ENCODE data around the gene ATOSB.
A peak's percentile ranks its signal among the peaks of the same experiment; 100 is the strongest.

Gene ATOSB

GRCh38 chr9:35102465-35102768 lies 13.2 kb downstream of the ATOSB start:
- Histone ChIP-seq H3K4me1 (ENCODE audit: control insufficient read depth, insufficient read depth, low read length) (peaks cover 2% of the 10 kb centered on the region), H3K36me3 (ENCODE audit: control insufficient read depth, insufficient read depth, low read length) (peaks cover 15% of the 10 kb centered on the region), H3K9ac (ENCODE audit: low read depth, low read length) (peak overlapping the region; percentile 99), H3K9me3 (ENCODE audit: control insufficient read depth, insufficient read depth, low read length) (no peaks in the 10 kb centered on the region), H3K4me3 (ENCODE audit: low read depth, low read length) (peak overlapping the region; percentile 99), H3K27me3 (ENCODE audit: control insufficient read depth, insufficient read depth, low read length) (no peaks in the 10 kb centered on the region)

- Histone ChIP-seq H3K4me3 (ENCODE audit: low read depth, low read length) (no peak overlapping the region), H3K9me3 (ENCODE audit: control insufficient read depth, insufficient read depth, low read length) (no peaks in the 10 kb centered on the region), H3K36me3 (ENCODE audit: control insufficient read depth, insufficient read depth, low read length) (peaks cover 12% of the 10 kb centered on the region), H3K9ac (ENCODE audit: low read depth, low read length) (no peak overlapping the region), H3K27me3 (ENCODE audit: control insufficient read depth, insufficient read depth, low read length) (no peaks in the 10 kb centered on the region), H3K4me1 (ENCODE audit: control insufficient read depth, insufficient read depth, low read length) (peaks cover 2% of the 10 kb centered on the region)
These were observed 18.1 kb downstream of the ATOSB start for GRCh38 chr9:35097573-35097972.

- Histone ChIP-seq H3K36me3 (ENCODE audit: control insufficient read depth, insufficient read depth, low read length) (peaks cover 25% of the 10 kb centered on the region), H3K27me3 (ENCODE audit: control insufficient read depth, insufficient read depth, low read length) (no peaks in the 10 kb centered on the region)
These were observed 19.4 kb downstream of the ATOSB start, which contains the start of gene PIGO for GRCh38 chr9:35096035-35096849. Gene PIGO (minus strand): TSS chr9:35096591. CDS start chr9:35095565, 1,026 bp downstream.

GRCh38 chr9:35091536-35091935 lies 24.1 kb downstream of the ATOSB start:
- Histone ChIP-seq H3K9me3 (ENCODE audit: control insufficient read depth, insufficient read depth, low read length) (no peaks in the 10 kb centered on the region), H3K9ac (ENCODE audit: low read depth, low read length) (no peak overlapping the region), H3K27me3 (ENCODE audit: control insufficient read depth, insufficient read depth, low read length) (no peaks in the 10 kb centered on the region), H3K36me3 (ENCODE audit: control insufficient read depth, insufficient read depth, low read length) (peaks cover 35% of the 10 kb centered on the region), H3K4me1 (ENCODE audit: control insufficient read depth, insufficient read depth, low read length) (no peaks in the 10 kb centered on the region), H3K4me3 (ENCODE audit: low read depth, low read length) (no peak overlapping the region)

More at GRCh38 chr9:35096035-35096849, 19.4 kb downstream of the ATOSB start, which contains the start of gene PIGO:
- Histone ChIP-seq H3K9ac (ENCODE audit: low read depth, low read length) (peak within 1 kb of the TSS; percentile 96), H3K4me3 (ENCODE audit: low read depth, low read length) (peak within 1 kb of the TSS; percentile 96), H3K9me3 (ENCODE audit: control insufficient read depth, insufficient read depth, low read length) (no peaks in the 10 kb centered on the region), H3K4me1 (ENCODE audit: control insufficient read depth, insufficient read depth, low read length) (no peaks in the 10 kb centered on the region)

- H3K27me3 ChIP-seq (ENCODE audit: control insufficient read depth, insufficient read depth, low read length): no peaks in the 10 kb centered on the region
- no peak overlapping the region for H3K4me3 ChIP-seq (ENCODE audit: low read depth, low read length)
- H3K9me3 ChIP-seq (ENCODE audit: control insufficient read depth, insufficient read depth, low read length): no peaks in the 10 kb centered on the region
- H3K9ac ChIP-seq (ENCODE audit: low read depth, low read length): no peak overlapping the region
- H3K4me1 ChIP-seq (ENCODE audit: control insufficient read depth, insufficient read depth, low read length): no peaks in the 10 kb centered on the region
- H3K36me3 ChIP-seq (ENCODE audit: control insufficient read depth, insufficient read depth, low read length): peaks cover 35% of the 10 kb centered on the region
These were observed 26.2 kb downstream of the ATOSB start for GRCh38 chr9:35089434-35089833.

- H3K4me3 ChIP-seq (ENCODE audit: low read depth, low read length): no peak overlapping the region
- no peak overlapping the region for H3K9ac ChIP-seq (ENCODE audit: low read depth, low read length)
- H3K4me1 ChIP-seq (ENCODE audit: control insufficient read depth, insufficient read depth, low read length): no peaks in the 10 kb centered on the region
- H3K36me3 ChIP-seq (ENCODE audit: control insufficient read depth, insufficient read depth, low read length): peaks cover 10% of the 10 kb centered on the region
- H3K27me3 ChIP-seq (ENCODE audit: control insufficient read depth, insufficient read depth, low read length): no peaks in the 10 kb centered on the region
- H3K9me3 ChIP-seq (ENCODE audit: control insufficient read depth, insufficient read depth, low read length): no peaks in the 10 kb centered on the region
These were observed 30.6 kb downstream of the ATOSB start for GRCh38 chr9:35085078-35085477.

GRCh38 chr9:35079426-35080341 lies 36.0 kb downstream of the ATOSB start, which contains the start of gene FANCG:
Gene FANCG (minus strand): TSS chr9:35079942. CDS start chr9:35079524, 418 bp downstream.
- no peaks in the 10 kb centered on the region for H3K27me3 ChIP-seq (ENCODE audit: control insufficient read depth, insufficient read depth, low read length)
- peaks cover 8% of the 10 kb centered on the region for H3K4me1 ChIP-seq (ENCODE audit: control insufficient read depth, insufficient read depth, low read length)
- H3K9ac ChIP-seq (ENCODE audit: low read depth, low read length): peak within 1 kb of the TSS; percentile 88
- peaks cover 21% of the 10 kb centered on the region for H3K36me3 ChIP-seq (ENCODE audit: control insufficient read depth, insufficient read depth, low read length)
- H3K9me3 ChIP-seq (ENCODE audit: control insufficient read depth, insufficient read depth, low read length): no peaks in the 10 kb centered on the region
- peak within 1 kb of the TSS; percentile 98 for H3K4me3 ChIP-seq (ENCODE audit: low read depth, low read length)

GRCh38 chr9:35079041-35079425 lies 36.6 kb downstream of the ATOSB start:
- Histone ChIP-seq H3K4me1 (ENCODE audit: control insufficient read depth, insufficient read depth, low read length) (peaks cover 8% of the 10 kb centered on the region), H3K27me3 (ENCODE audit: control insufficient read depth, insufficient read depth, low read length) (no peaks in the 10 kb centered on the region), H3K36me3 (ENCODE audit: control insufficient read depth, insufficient read depth, low read length) (peaks cover 28% of the 10 kb centered on the region), H3K4me3 (ENCODE audit: low read depth, low read length) (peak overlapping the region; percentile 98), H3K9ac (ENCODE audit: low read depth, low read length) (peak overlapping the region; percentile 88), H3K9me3 (ENCODE audit: control insufficient read depth, insufficient read depth, low read length) (no peaks in the 10 kb centered on the region)

- Histone ChIP-seq H3K27me3 (ENCODE audit: control insufficient read depth, insufficient read depth, low read length) (no peaks in the 10 kb centered on the region), H3K4me3 (ENCODE audit: low read depth, low read length) (peak overlapping the region; percentile 98), H3K9me3 (ENCODE audit: control insufficient read depth, insufficient read depth, low read length) (no peaks in the 10 kb centered on the region), H3K9ac (ENCODE audit: low read depth, low read length) (peak overlapping the region; percentile 14), H3K36me3 (ENCODE audit: control insufficient read depth, insufficient read depth, low read length) (peaks cover 30% of the 10 kb centered on the region), H3K4me1 (ENCODE audit: control insufficient read depth, insufficient read depth, low read length) (peaks cover 8% of the 10 kb centered on the region)
These were observed 37.6 kb downstream of the ATOSB start for GRCh38 chr9:35078066-35078465.

- peaks cover 30% of the 10 kb centered on the region for H3K36me3 ChIP-seq (ENCODE audit: control insufficient read depth, insufficient read depth, low read length)
- peaks cover 11% of the 10 kb centered on the region for H3K4me1 ChIP-seq (ENCODE audit: control insufficient read depth, insufficient read depth, low read length)
- no peaks in the 10 kb centered on the region for H3K27me3 ChIP-seq (ENCODE audit: control insufficient read depth, insufficient read depth, low read length)
- no peak overlapping the region for H3K9ac ChIP-seq (ENCODE audit: low read depth, low read length)
- no peaks in the 10 kb centered on the region for H3K9me3 ChIP-seq (ENCODE audit: control insufficient read depth, insufficient read depth, low read length)
- no peak overlapping the region for H3K4me3 ChIP-seq (ENCODE audit: low read depth, low read length)
These were observed 38.8 kb downstream of the ATOSB start for GRCh38 chr9:35076848-35077247.

GRCh38 chr9:35075358-35075757 lies 40.3 kb downstream of the ATOSB start:
- no peak overlapping the region for H3K4me3 ChIP-seq (ENCODE audit: low read depth, low read length)
- peaks cover 11% of the 10 kb centered on the region for H3K4me1 ChIP-seq (ENCODE audit: control insufficient read depth, insufficient read depth, low read length)
- H3K36me3 ChIP-seq (ENCODE audit: control insufficient read depth, insufficient read depth, low read length): peaks cover 30% of the 10 kb centered on the region
- no peak overlapping the region for H3K9ac ChIP-seq (ENCODE audit: low read depth, low read length)
- H3K27me3 ChIP-seq (ENCODE audit: control insufficient read depth, insufficient read depth, low read length): no peaks in the 10 kb centered on the region
- H3K9me3 ChIP-seq (ENCODE audit: control insufficient read depth, insufficient read depth, low read length): no peaks in the 10 kb centered on the region
